Activated naive CD4-positive, alpha-beta T cell treated with anti-CD3 and anti-CD28 coated beads, Interleukin-2, amount 50 U/mL, for 72 hours (primary cell): ENCODE results near the gene TRPM2. TPM values are rescaled to one million over a fixed set of nuclear protein-coding genes. Genes with fewer than 3 reads are reported as not detected.
"Not testable (repeated sequence)": the region's sequence is repeated elsewhere in the genome, so short reads cannot be mapped to it uniquely, and the experiment has no call there.

ENCODE experiments used
- ATAC-seq, 2 donors: fragments of 150-1000 bp; cut with Tn5 transposase; 2 replicates each; pipeline ENCODE4 v1.10.0; 2021; ENCODE audit warnings: mild to moderate bottlenecking in 2 of 2, moderate library complexity in 2 of 2
- DNase-seq, 2 donors: peaks; one replicate each; pipeline ENCODE4 v3.0.0; 2021 to 2022; ENCODE audit warnings: low spot score in 2 of 2
- H3K27ac Mint-ChIP-seq, 2 donors: one replicate each; pipeline ENCODE4 v1.8.0; 2022; ENCODE audit warnings: mild to moderate bottlenecking in 2 of 2, mixed read lengths in 2 of 2
- H3K36me3 Mint-ChIP-seq, 2 donors: one replicate each; pipeline ENCODE4 v1.8.0; 2022; ENCODE audit warnings: mixed read lengths in 2 of 2
- H3K9me3 Mint-ChIP-seq, 2 donors: one replicate each; pipeline ENCODE4 v1.8.0; 2022; ENCODE audit warnings: mixed read lengths in 2 of 2
- total RNA-seq, 2 donors: library from RNA; stranded (reverse); gene quantifications; one replicate each; pipeline ENCODE4 v1.2.3, GENCODE V29; 2022

Gene TRPM2
- total RNA-seq, 2 donors from 2014 or later: 8.5 to 16.3 TPM

DNA sequence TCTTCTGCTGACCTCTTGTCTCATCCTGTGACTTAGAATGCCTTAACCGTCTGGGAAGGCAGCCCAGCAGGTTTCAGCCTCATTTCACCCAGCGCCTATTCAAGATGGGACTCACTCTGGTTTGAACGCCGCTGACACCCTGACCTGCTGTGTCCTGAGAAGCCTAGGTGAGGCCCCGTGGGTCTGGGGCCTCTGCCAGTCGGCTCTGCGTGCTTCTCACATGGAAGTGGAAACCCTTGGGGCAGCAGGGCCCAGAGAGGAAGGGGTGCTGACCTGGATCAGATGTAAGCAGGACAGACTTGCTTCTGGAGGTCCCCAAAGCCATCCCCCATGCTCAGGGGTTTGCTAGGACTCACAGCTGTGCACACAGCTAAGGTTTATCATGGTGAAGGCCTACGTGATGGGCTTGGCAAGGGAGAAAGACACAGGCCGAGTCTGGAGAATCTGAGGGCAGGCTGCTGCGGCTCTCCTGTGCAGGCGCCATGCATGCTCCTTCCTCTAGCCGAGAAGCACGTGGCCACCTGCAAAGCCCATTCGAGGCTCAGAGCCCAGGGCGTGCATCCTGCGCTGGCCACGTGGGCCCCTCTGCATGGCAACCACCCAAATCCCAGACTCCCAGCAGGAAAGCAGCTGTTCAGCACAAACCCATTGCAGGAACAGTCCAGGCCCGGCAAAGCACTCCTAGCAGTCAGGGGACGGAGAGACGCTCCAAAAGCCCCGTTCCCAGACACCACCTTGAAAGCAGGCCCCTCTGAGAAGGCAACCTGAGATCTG, 3.8 kb downstream of the TRPM2 start:
- H3K9me3 Mint-ChIP-seq: peaks cover 0 to 5% of the 10 kb centered on the region in 2 donors
- H3K27ac Mint-ChIP-seq: no peak overlapping the region
- DNase-seq (no peak), ATAC-seq (no peak)
- H3K36me3 Mint-ChIP-seq: peaks cover 13 to 31% of the 10 kb centered on the region in 2 donors

DNA sequence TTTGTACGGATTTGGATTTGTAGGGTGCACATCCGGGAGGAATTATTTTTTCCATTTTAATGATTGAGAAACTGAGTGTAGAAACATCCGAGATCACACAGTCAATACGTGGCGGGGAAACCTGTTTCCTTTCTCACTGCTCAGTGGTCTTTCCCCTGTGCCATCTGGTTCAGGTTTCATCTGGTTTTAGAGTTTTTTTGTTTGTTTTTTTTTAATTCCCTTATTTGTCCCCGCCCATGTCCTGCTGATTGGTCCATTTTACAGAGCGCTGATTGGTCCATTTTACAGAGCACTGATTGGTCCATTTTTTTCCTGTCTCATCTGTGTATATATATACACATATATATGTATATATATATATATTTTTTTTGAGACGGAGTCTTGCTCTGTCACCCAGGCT, 6.0 kb downstream of the TRPM2 start:
- Mint-ChIP-seq H3K27ac (no peak overlapping the region), H3K36me3 (peaks cover 18 to 33% of the 10 kb centered on the region in 2 donors), H3K9me3 (peaks cover 0 to 12% of the 10 kb centered on the region in 2 donors)
- ATAC-seq (no peak), DNase-seq (no peak)

DNA sequence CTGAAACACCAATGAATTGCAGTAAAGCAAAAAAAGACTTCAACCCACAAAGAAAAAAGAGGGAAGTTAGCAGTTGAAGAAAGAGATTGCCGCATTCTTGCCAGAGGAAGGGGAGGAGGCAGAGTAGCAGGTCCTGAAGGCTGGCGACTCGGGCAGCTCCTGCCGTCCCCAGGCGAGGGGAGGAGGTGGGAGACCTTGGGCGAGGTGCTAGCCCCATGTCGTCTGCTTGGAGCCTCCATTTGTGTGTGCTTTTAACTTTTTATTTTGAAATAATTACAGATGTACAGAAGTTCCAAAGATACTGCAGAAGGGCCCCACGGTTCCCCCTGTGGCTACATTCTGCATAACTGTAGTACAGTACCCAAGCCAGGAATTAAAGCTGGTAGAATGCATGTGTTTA, 6.7 kb downstream of the TRPM2 start:
- H3K36me3 Mint-ChIP-seq: peaks cover 16 to 27% of the 10 kb centered on the region in 2 donors
- ATAC-seq (no peak), DNase-seq (no peak)
- H3K27ac Mint-ChIP-seq: no peak overlapping the region
- peaks cover 0 to 11% of the 10 kb centered on the region in 2 donors for H3K9me3 Mint-ChIP-seq

DNA sequence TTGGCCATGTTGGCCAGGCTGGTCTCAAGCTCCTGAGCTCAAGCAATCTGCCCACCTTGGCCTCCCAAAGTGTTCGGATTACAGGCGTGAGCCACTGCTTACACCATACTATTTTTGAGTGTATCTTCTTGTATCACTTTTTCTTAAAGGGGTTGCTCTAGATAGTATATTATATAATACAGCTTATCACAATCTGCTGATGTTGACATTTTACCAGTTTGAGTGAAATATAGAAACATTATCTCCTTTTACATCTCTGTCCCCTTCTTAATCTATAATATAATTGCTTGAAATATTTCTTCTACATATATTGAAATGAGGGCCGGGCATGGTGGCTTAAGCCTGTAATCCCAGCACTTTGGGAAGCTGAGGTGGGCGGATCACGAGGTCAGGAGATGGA, 8.5 kb downstream of the TRPM2 start:
- not testable (repeated sequence) for H3K9me3 Mint-ChIP-seq, ATAC-seq

DNA sequence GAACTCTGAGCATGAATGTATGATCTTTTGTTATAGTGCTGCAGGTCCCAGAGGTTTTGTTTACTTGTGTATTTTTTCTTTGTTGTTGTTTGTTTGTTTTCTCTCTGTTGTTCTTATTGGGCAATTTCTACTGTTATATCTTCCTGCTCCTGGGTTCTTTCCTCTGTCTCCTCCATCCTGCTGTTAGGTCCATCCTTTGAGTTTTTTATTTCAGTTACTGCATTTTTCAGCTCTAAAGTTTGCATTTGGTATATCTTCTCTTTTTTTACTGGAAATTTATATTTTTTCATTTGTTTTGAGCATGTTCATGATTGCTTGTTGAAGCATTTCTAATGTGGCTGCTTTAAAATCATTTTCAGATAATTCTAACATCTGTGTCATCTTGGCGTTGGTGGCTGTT, 9.9 kb downstream of the TRPM2 start:
- no peak for DNase-seq
- no peak overlapping the region for H3K27ac Mint-ChIP-seq
- no peak for ATAC-seq
- peaks cover 8 to 10% of the 10 kb centered on the region in 2 donors for H3K36me3 Mint-ChIP-seq
- H3K9me3 Mint-ChIP-seq: peaks cover 0 to 7% of the 10 kb centered on the region in 2 donors

More for the DNA sequence above, 8.5 kb downstream of the TRPM2 start:
- not testable (repeated sequence) for H3K27ac Mint-ChIP-seq, DNase-seq
- peaks cover 10 to 12% of the 10 kb centered on the region in 2 donors for H3K36me3 Mint-ChIP-seq

DNA sequence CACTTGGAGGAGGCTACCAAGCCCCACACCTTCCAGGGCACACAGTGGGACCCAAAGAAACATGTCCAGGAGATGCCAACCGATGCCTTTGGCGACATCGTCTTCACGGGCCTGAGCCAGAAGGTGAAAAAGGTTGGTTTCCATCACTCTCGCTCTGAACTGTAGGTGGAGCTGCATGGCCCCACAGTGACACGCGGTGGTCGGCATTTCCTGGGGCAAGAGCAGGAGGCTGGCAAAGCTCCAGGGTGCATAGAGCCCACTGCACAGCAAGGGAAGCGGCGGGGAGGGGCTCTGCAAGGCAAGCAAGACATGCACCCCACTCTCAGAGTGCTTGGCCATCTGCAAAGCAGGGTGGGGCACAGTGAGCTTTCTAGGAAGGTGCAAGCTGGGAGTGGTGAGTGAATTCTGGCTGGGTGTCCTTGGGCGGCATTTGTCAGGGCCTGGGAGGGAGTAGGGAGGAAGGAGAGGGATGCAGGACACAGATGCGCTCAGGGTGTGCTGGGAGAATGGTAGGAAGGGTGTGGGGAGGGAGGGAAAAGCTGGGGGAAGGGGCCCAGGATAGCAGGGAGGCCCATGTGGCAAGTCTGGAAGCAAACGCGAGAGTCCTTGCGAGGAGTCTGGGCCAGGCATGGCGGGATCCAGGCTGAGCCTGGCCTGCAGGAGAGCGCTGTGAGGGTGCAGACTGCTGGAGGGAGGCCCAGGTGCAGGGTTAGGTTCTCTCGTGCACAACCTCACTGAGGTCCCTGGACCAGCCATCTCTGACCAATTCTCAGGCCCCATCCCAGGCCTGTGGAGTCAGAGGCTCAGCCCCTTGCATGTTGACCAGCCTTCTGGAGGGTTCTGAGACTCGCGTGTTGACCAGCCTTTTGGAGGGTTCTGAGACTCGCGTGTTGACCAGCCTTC, 11.0 kb downstream of the TRPM2 start:
- peaks cover 8 to 10% of the 10 kb centered on the region in 2 donors for H3K36me3 Mint-ChIP-seq
- no peak overlapping the region for H3K27ac Mint-ChIP-seq
- ATAC-seq (no peak), DNase-seq (peak in 1 of 2 donors; percentile 40)
- peaks cover 0 to 7% of the 10 kb centered on the region in 2 donors for H3K9me3 Mint-ChIP-seq

DNA sequence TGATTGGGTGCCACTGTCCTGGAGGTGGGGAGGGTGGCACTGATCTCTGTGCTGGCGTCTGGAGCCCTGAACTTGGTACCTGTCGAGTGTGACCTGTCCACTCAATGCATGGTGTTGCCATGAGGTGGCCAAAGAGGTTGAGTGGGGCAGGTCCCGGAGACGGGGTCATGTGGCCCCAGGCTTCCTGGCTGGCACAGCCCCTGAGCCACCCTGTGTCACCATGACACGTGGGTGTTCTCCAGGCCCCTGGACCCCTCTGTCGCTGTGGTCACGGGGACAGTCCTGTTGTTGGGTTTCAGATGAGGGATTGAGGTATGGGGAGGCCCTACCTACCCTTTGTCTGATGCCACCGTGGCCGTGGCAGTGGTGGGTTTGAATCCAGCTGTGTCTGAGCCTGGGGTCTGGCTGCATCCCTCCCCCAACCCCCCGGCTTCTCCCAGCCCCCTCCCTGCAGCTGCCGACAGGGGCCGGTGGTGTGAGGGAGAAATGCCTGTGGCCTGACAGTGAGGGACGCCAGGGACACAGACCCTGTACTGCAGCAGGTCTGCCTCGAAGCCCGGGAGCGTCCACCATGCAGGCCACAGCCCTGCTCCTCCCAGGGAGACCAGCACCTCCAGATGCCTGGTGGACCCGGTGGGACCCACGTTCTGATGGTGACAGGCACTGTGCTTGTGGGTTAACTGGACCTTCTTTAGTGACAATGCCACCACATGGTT, 12.0 kb downstream of the TRPM2 start:
- no peak for ATAC-seq
- Mint-ChIP-seq H3K9me3 (peaks cover 0 to 7% of the 10 kb centered on the region in 2 donors), H3K27ac (no peak overlapping the region), H3K36me3 (peaks cover 8 to 10% of the 10 kb centered on the region in 2 donors)
- DNase-seq: peak in 1 of 2 donors; percentile 47

DNA sequence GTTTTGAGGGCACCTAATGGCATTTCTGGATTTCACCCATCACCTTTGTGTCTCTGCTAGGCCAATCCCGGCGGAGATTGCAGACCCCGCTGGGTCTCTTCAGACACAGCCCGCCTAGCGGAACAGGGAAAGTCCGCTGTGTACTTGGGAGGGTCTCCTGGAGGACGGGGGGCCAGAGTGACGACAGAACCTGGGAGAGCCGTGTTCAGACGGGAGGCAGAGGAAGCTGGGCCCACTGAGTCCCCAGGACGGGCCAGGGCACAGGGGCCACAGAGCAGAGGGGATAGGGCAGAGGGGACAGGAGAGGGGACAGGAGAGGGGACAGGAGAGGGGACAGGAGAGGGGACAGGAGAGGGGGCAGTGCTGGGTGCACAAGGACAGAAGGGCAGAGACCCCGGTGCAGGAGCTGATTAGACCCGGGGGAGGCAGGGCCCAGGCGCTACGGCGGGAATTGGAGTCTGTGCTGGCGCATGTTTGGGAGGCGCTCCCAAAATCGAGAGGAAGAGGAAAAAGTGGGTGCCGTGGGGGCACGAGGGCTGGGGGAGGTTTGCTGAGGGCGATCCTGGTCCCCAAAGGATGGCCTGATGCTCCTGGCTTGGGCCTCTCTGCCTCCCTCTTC, 12.7 kb downstream of the TRPM2 start:
- peak in 1 of 2 donors; percentile 18 for DNase-seq
- Mint-ChIP-seq H3K36me3 (peaks cover 8 to 10% of the 10 kb centered on the region in 2 donors), H3K27ac (peak overlapping the region in 1 of 2 donors; percentile 29), H3K9me3 (peaks cover 0 to 7% of the 10 kb centered on the region in 2 donors)
- no peak for ATAC-seq

DNA sequence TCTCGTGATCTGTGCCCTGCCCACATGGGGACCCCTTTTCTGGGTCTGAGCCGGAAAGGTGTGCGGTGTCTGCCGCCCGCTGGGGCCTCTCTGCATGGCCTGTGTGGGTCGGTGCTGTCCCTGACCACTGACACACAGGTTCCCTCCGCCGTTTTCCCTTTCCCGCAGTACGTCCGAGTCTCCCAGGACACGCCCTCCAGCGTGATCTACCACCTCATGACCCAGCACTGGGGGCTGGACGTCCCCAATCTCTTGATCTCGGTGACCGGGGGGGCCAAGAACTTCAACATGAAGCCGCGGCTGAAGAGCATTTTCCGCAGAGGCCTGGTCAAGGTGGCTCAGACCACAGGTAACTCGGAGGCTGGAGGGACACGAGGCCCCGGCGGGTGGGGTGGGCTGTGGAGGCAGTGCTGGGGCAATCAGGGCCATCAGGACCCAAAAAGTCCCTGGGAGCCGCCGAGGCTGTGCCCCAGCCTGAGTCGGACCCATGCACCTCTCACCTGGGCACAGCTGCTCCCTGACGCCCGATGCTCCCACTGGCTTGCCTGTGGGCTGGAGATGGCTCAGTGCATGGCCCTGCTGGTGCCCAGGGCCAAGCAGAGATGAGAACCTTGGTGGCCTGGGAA, 13.3 kb downstream of the TRPM2 start:
- H3K36me3 Mint-ChIP-seq: peaks cover 8 to 10% of the 10 kb centered on the region in 2 donors
- no peak overlapping the region for H3K27ac Mint-ChIP-seq
- H3K9me3 Mint-ChIP-seq: peaks cover 0 to 11% of the 10 kb centered on the region in 2 donors
- DNase-seq (peak in 1 of 2 donors; percentile 48), ATAC-seq (no peak)

DNA sequence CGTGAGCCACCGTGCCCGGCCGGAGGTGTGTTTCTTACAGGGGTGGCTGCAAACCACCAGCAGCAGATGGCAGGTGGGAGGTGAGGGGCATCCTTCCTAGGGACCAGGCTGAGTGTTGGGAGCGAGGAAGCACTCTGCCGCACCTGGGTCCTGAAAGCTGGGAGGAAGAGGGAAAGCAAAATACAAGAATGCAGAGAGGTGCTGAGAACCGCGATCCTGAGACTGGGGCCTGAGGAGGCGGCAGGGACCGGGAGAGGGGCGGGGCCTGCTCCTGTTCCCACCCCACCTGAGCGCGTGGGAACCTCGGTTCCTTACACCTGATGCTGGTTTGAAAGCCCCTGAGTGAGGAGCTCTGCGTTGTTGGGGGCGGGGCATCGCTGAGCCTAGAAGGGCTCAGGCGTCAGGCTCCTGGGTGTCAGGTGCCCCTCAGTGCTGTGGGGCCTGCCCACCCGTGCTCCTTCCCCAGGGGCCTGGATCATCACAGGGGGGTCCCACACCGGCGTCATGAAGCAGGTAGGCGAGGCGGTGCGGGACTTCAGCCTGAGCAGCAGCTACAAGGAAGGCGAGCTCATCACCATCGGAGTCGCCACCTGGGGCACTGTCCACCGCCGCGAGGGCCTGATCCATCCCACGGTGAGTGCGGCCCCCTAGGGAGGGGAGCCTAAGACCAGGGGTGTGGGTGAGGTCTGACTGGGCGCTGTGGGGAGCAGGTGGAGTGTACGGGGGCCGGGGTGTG, 15.5 kb downstream of the TRPM2 start:
- H3K9me3 Mint-ChIP-seq: peaks cover 0 to 4% of the 10 kb centered on the region in 2 donors
- H3K27ac Mint-ChIP-seq: no peak overlapping the region
- H3K36me3 Mint-ChIP-seq: peaks cover 0 to under 1% of the 10 kb centered on the region in 2 donors
- ATAC-seq (no peak), DNase-seq (peak in 1 of 2 donors; percentile 34)

DNA sequence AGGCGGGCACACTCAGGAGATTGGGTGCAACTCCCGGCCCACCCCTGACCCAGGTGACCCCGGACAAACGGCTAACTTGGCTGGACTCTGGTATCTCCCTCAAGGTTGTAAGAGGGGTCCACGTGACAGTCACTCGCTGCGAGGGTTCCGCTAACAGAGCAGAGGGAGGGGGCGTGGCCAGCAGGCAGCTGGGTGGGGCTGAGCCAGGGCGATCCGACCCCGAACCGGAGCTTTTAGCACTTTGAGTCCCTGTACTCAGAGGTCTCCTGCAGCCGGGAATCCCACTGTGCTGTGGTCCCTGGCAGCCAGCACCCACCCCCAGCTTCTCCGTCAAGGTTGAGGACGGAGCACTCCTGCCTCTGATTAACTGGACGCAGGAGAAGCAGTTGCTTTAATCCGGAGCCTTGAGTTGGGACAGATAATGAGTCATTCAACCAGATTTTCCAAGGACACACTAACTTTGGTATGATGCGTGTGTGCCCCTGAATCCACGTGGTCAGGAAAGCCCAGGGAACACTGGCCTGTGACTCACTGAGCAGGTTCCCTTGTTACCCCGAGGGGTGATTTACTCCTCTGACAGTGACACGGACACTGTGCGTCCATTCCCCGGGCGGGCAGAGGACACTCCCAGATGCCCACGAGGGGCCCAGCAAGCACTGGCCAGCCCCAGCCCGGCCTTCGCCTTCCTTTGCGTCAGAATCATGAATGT, 16.8 kb downstream of the TRPM2 start:
- H3K27ac Mint-ChIP-seq: no peak overlapping the region
- peaks cover 0 to 4% of the 10 kb centered on the region in 2 donors for H3K36me3 Mint-ChIP-seq
- peak in 1 of 2 donors; percentile 50 for DNase-seq
- H3K9me3 Mint-ChIP-seq: peaks cover 0 to 7% of the 10 kb centered on the region in 2 donors
- ATAC-seq: no peak

DNA sequence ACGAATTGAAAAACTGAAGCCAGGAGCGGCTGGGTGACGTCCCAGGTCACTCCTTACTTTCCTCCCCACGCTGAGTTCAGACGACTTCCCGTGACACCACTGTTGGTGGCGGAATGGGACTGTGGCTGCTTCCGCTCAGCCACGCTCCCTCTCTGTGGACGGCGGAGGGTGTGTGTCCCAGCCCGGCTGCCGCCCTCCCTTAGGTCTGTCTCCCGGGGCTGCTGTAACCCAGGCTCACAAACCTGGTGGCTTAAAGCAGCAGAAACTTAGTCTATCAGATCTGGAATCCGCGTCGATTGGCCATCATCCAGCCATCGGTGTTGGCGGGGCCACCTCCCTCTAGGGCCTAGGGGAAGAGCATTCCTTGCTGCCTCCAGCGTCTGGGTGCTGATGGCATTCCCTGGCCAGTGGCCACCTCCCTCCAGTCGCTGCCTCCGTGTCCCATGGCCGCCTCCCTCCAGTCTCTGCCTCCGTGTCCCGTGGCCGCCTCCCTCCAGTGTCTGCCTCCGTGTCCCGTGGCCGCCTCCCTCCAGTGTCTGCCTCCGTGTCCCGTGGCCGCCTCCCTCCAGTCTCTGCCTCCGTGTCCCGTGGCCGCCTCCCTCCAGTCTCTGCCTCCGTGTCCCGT, 17.5 kb downstream of the TRPM2 start:
- Mint-ChIP-seq H3K36me3 (peaks cover 0 to 9% of the 10 kb centered on the region in 2 donors), H3K27ac (no peak overlapping the region), H3K9me3 (peaks cover 0 to 11% of the 10 kb centered on the region in 2 donors)
- peak in 1 of 2 donors; percentile 6 for DNase-seq
- no peak for ATAC-seq

DNA sequence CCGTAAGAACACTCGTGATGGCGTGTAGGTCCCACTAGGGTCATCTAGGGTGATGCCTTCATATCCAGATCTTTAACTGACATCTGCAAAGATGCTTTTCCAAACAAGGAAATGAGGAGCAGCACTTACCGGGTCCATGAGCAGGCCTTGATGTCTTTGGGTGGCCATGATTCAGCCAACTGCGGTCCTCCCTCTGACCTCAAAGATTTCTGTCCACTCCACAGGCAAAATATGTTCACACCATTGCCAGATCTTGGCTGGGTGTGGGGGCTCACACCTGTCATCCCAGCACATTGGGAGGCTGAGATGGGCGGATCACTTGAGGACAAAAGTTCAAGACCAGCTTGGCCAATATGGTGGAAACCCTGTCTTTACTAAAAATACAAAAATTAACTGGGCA, 18.2 kb downstream of the TRPM2 start:
- H3K36me3 Mint-ChIP-seq: peaks cover 0 to 9% of the 10 kb centered on the region in 2 donors
- H3K9me3 Mint-ChIP-seq: peaks cover 0 to 11% of the 10 kb centered on the region in 2 donors
- no peak for ATAC-seq
- no peak overlapping the region for H3K27ac Mint-ChIP-seq
- no peak for DNase-seq

DNA sequence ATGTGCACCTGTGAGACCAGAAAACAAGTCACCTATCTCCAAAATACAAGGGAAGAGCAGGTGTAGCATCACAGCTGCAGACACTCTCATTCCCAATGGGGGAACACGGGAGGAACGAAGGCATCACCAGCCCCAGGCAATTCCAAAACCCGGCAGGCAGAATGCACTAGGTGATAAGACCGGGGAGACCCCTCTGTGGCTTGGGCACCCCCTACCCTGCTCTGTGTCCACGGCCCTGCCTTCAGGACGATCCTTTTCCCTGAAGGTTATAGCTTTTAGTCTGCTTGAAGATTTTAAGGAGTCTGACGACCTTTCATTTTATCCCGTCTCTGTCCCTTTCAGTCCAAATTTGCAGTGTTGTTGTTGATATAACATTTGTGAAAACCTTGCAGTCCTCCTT, 19.2 kb downstream of the TRPM2 start:
- H3K9me3 Mint-ChIP-seq: peaks cover 0 to 11% of the 10 kb centered on the region in 2 donors
- DNase-seq (no peak), ATAC-seq (no peak)
- H3K27ac Mint-ChIP-seq: no peak overlapping the region
- peaks cover 0 to 9% of the 10 kb centered on the region in 2 donors for H3K36me3 Mint-ChIP-seq
